Astrocyte (in vitro differentiated cells and primary cell): ENCODE results near the gene SERPINI1.

Source experiments
- EZH2 ChIP-seq: IDR thresholded peaks from 2 replicates; pipeline ENCODE4 v1.6.1; 2012; ENCODE audit warnings: mild to moderate bottlenecking, low read length, inconsistent platforms; ENCODE audit not compliant: insufficient read depth
- TF ChIP-seq, protein P1 (sequence below): IDR thresholded peaks from 2 replicates; pipeline ENCODE4 v1.5.1; 2011; ENCODE audit warnings: low read depth, mild to moderate bottlenecking, inconsistent platforms, low read length, moderate library complexity; ENCODE audit not compliant: insufficient read depth

GRCh38 chr3:167863811-167864551, 128.5 kb downstream of the SERPINI1 start:
- TF ChIP-seq, protein P1, sequence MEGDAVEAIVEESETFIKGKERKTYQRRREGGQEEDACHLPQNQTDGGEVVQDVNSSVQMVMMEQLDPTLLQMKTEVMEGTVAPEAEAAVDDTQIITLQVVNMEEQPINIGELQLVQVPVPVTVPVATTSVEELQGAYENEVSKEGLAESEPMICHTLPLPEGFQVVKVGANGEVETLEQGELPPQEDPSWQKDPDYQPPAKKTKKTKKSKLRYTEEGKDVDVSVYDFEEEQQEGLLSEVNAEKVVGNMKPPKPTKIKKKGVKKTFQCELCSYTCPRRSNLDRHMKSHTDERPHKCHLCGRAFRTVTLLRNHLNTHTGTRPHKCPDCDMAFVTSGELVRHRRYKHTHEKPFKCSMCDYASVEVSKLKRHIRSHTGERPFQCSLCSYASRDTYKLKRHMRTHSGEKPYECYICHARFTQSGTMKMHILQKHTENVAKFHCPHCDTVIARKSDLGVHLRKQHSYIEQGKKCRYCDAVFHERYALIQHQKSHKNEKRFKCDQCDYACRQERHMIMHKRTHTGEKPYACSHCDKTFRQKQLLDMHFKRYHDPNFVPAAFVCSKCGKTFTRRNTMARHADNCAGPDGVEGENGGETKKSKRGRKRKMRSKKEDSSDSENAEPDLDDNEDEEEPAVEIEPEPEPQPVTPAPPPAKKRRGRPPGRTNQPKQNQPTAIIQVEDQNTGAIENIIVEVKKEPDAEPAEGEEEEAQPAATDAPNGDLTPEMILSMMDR, result no peak
- TF ChIP-seq EZH2, result no peak
